Measurements from ENCODE around the gene SEMA6B.

Gene SEMA6B

GRCh38 chr19:4586691-4587090 lies 27.2 kb upstream of the SEMA6B start:
- DNase-seq, result no peak

DNA sequence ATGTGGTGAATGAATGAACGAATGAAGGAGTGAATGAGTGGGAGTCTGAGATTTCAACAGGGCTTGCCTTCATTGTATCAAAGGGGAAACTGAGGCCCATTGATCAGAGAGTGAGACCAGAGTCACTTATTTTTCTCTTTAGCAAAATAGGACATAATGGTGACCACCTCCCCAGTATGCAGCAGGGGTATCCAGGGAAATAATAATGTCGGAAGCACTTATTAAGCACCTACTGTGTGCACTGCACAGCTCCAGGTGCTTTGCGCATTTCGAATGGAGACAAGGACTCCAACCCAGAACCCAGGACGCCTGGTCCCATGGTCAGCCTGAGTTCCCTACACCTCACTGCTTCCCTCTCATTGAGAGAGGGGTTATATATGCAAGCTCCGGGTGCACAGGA lies 26.8 kb upstream of the SEMA6B start:
- no peak for DNase-seq

GRCh38 chr19:4585556-4585955 lies 26.1 kb upstream of the SEMA6B start:
- DNase-seq, result no peak

GRCh38 chr19:4584670-4585460 lies 25.4 kb upstream of the SEMA6B start:
- DNase-seq, result peak; percentile 11

DNA sequence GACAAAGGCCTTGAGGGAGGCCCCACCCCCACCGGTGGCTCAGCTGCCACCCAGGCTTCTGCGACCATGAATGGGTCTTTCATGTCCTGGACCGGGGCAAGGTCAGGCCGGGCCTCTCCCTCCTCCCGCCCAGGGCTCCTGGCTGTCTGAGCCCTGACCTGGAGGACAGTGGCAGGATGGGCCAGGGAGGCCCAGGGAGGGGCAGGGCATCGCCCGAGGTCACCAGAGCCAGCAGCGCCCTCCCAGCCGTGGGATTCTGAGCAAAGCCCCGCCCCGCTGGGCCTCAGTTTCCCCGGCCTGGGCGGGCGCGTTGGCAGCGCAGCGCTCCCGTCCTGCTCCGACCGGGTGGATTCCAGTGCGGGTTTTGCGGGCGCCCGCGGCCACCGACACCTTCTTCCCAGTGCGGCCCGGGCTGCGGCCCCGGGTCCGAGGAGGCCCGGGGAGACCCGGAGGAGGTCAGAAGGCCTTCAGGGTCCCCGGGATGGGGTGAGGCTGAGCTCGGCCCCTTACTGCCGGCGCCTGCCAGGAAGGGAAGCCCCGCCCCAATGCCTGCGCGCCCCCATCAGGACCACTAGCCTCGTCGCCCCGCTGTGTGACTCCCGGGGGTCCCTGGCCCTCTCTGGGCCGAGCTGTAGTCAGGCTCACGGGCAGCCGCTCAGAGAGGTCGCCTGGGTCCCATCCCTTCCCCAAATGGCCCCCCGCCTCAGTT lies 24.6 kb upstream of the SEMA6B start:
- no peak for DNase-seq

- DNase-seq, result no peak
Observed at GRCh38 chr19:4582980-4583842, 23.7 kb upstream of the SEMA6B start.

- no peak for DNase-seq
Observed at GRCh38 chr19:4581666-4582553, 22.4 kb upstream of the SEMA6B start.

GRCh38 chr19:4580961-4581665 lies 21.6 kb upstream of the SEMA6B start:
- no peak for DNase-seq

GRCh38 chr19:4580021-4580901 lies 20.8 kb upstream of the SEMA6B start:
- no peak for DNase-seq

DNA sequence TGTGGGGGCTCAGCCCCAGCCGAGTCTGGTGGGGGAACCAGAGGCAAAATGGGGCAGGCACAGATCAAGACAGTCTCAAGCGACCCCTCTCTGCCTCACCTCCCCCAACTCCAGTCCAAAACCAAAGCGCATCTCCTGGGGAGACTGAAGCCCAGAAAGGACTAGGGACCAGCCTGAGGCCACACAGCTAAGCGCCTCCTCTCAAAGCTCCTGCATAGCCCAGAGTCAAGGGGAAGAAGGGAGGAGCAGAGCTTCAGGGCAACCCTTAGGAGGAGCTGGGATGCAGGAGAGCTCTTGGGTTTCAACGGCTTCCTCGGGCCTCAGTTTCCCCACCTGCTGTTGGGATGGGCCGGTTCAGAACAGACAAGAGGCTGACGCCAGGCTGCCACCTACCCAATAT lies 19.9 kb upstream of the SEMA6B start:
- DNase-seq, result no peak

DNA sequence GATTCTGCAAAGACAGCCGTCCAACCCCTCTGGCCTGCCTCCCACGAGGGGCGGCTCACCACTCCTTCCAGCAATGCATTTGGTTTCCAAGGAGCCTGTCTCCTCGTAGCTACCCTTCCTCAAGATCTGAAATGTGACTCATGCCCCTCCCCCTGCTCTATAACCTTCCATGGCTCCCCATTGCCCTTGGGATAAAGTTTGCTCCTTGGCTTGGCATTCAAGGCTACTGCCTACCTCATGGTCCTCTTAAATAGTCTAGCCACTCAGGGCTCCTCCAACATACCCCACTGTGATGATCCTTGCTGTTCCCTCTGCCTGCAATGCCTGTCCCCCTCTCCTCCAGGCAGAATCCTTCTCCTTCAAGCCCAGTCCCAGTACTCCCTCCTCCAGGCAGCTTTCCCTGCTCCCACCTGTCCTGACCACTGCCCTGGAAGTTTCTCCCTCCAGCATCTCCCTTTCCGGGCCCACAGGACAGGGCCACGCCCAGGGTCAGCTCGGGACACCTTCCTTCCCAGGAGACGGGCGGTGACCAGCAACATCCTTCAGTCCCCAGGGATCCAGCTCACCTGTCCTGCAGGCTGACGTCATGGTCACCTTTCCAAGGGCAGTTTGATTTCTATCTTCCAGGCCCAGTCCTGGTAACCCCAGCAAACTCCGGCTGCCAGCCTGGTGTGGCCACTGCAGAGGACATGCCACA lies 19.2 kb upstream of the SEMA6B start:
- DNase-seq, result no peak

GRCh38 chr19:4577020-4577782 lies 17.7 kb upstream of the SEMA6B start:
- no peak for DNase-seq

DNA sequence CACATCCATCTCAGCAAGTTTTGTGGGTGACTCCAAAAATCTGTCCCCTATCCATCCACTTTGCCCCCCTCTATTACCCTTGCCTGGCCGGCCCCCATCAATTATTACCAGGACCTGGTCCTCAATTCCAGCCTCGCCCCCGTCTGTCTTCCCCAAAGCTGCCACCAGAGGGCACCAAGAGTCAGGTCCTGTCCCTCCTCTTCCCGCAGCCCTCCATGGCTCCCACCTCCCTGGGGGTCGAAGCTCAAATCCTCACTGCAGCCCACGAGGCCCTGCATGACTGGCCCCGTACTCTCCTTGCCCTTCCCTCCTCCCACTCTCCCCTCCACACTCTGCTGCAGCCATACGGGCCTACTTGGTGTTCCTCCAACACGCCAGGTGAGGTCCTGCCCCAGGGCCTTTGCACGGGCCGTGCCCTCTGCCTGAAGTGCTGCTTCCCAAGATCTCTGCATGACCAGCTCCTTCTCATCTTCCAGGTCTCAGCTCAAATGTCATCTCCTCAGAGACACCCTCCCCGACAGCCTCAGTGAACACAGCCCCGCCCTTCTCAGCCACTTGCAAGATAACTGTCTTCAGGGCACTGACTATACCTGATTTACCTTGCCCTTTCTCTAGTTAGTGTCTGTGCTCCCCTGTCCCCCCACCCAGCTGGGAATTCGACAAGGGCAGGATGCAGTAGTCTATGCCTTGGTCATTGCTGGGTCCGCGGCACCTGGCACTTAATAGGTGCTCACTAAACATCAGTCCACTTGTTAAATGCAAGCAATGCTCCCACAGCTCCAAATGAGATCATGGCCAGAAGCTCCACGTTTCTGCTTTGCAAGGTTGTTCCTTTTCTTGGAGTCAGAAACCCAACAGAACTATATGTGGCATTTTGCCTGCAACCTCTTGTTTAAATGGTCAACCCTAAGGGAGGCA lies 16.8 kb upstream of the SEMA6B start:
- DNase-seq, result no peak

GRCh38 chr19:4575267-4576015 lies 16.0 kb upstream of the SEMA6B start:
- no peak for DNase-seq

GRCh38 chr19:4573682-4574081 lies 14.2 kb upstream of the SEMA6B start:
- no peak for DNase-seq

- DNase-seq, result no peak
Observed at GRCh38 chr19:4571305-4571917, 11.9 kb upstream of the SEMA6B start.

GRCh38 chr19:4570916-4571304 lies 11.4 kb upstream of the SEMA6B start:
- DNase-seq, result no peak
